Erythroblast (primary cell): ENCODE results near the gene UGT2A1.

Source experiments
- GATA1 ChIP-seq: IDR thresholded peaks from 2 replicates; pipeline ENCODE4 v1.6.1; 2011; ENCODE audit warnings: low read depth, mild to moderate bottlenecking, control low read depth, low read length, moderate library complexity
- POLR2A ChIP-seq: IDR thresholded peaks from 2 replicates; pipeline ENCODE4 v1.6.1; 2011; ENCODE audit warnings: mild to moderate bottlenecking, low read length

- TF ChIP-seq POLR2A (no peak), GATA1 (no peak)
Observed at GRCh38 chr4:69649629-69650028, 3.4 kb downstream of the UGT2A1 start.
